Measurements from ENCODE around the gene RAB7A.

- no peak for TF ChIP-seq CTCF (conservative IDR thresholded peaks at IDR 0.05; ENCODE audit: low read depth, low read length)
- TF ChIP-seq RCOR1 (IDR thresholded peaks at IDR 0.05; ENCODE audit: insufficient replicate concordance, low read length) = no peak
- TF ChIP-seq RAD21 (IDR thresholded peaks at IDR 0.05; ENCODE audit: low read length) = no peak
- TF ChIP-seq MAZ (IDR thresholded peaks at IDR 0.05; ENCODE audit: borderline replicate concordance, low read depth, low read length) = no peak
- no peak for TF ChIP-seq FOS (IDR thresholded peaks at IDR 0.05; ENCODE audit: low read depth, low read length)
- TF ChIP-seq USF2 (IDR thresholded peaks at IDR 0.05; ENCODE audit: low read depth, low read length) = no peak
- TF ChIP-seq NFE2L2 (IDR thresholded peaks at IDR 0.05; ENCODE audit: low read depth, low read length) = no peak
- TF ChIP-seq SMC3 (IDR thresholded peaks at IDR 0.05; ENCODE audit: low read depth, low read length) = no peak
Observed at GRCh38 chr3:128825117-128825725, 99.2 kb downstream of the RAB7A start.
